WTC11 (cell line): ENCODE results near the gene ACR. TPM values are rescaled to one million over a fixed set of nuclear protein-coding genes. Genes with fewer than 3 reads are reported as not detected.

Experiments
- ATAC-seq: fragments of 200-7000 bp; cut with Tn5 transposase; 2 replicates; pipeline ENCODE4 v1.10.0; 2021; ENCODE audit warnings: mild to moderate bottlenecking, moderate library complexity
- CTCF ChIA-PET: fragments of 300-600 bp; sonication (Branson Sonifier 250); formaldehyde crosslinking; loops from one replicate; lab custom pipeline; 2021; ENCODE audit warnings: antibody characterized with exemption; lab: Charles Lee
- POLR2A ChIA-PET: fragments of 350-600 bp; sonication (Branson Sonifier 250); formaldehyde crosslinking; loops from one replicate; lab custom pipeline; 2021; ENCODE audit warnings: antibody characterized with exemption; lab: Charles Lee
- DNase-seq: peaks from one replicate; pipeline ENCODE4 v3.0.0; 2021; ENCODE audit warnings: low spot score
- H3K27ac Mint-ChIP-seq: 2 replicates; pipeline ENCODE4 v1.8.0; 2021; ENCODE audit warnings: mixed read lengths
- H3K27me3 Mint-ChIP-seq: 2 replicates; pipeline ENCODE4 v1.8.0; 2021; ENCODE audit warnings: low read depth, mild to moderate bottlenecking, moderate library complexity, mixed read lengths
- H3K36me3 Mint-ChIP-seq: 2 replicates; pipeline ENCODE4 v1.8.0; 2021; ENCODE audit warnings: mixed read lengths
- H3K4me1 Mint-ChIP-seq: 2 replicates; pipeline ENCODE4 v1.8.0; 2022; ENCODE audit warnings: mixed read lengths
- H3K4me3 Mint-ChIP-seq: 2 replicates; pipeline ENCODE4 v1.8.0; 2021; ENCODE audit warnings: mild to moderate bottlenecking, moderate library complexity, mixed read lengths
- H3K9me3 Mint-ChIP-seq: 2 replicates; pipeline ENCODE4 v1.8.0; 2021; ENCODE audit warnings: mixed read lengths
- ATF1 ChIP-seq: sonication (generic); formaldehyde crosslinking; IDR thresholded peaks from 2 replicates; pipeline ENCODE4 v1.8.1; 2023; ENCODE audit warnings: mild to moderate bottlenecking, moderate library complexity, missing genetic modification reagents
- CREB1 ChIP-seq: sonication (generic); formaldehyde crosslinking; IDR thresholded peaks from 2 replicates; pipeline ENCODE4 v1.8.0; 2023; ENCODE audit warnings: mild to moderate bottlenecking, missing genetic modification reagents
- CREM ChIP-seq: sonication (generic); formaldehyde crosslinking; IDR thresholded peaks from 2 replicates; pipeline ENCODE4 v1.8.1; 2022; ENCODE audit warnings: mild to moderate bottlenecking, missing genetic modification reagents, moderate library complexity
- CTCF ChIP-seq: fragments of 200-600 bp; IDR thresholded peaks from 2 replicates; pipeline ENCODE4 v1.8.0; 2022; ENCODE audit warnings: antibody characterized with exemption
- E2F1 ChIP-seq: sonication (generic); formaldehyde crosslinking; IDR thresholded peaks from 2 replicates; pipeline ENCODE4 v1.8.0; 2022; ENCODE audit warnings: mild to moderate bottlenecking, missing genetic modification reagents
- ESRRA ChIP-seq: sonication (generic); formaldehyde crosslinking; IDR thresholded peaks from 2 replicates; pipeline ENCODE4 v1.8.1; 2022; ENCODE audit warnings: mild to moderate bottlenecking, missing genetic modification reagents, borderline replicate concordance
- HMGA2 ChIP-seq: fragments of 250-450 bp; sonication (Bioruptor Pico); IDR thresholded peaks from 2 replicates; pipeline ENCODE4 v1.4.0; 2021; ENCODE audit warnings: mild to moderate bottlenecking, moderate library complexity
- HMGXB4 ChIP-seq: sonication (generic); formaldehyde crosslinking; IDR thresholded peaks from 2 replicates; pipeline ENCODE4 v1.8.1; 2023; ENCODE audit warnings: mild to moderate bottlenecking, moderate library complexity, missing genetic modification reagents
- MAX ChIP-seq: sonication (generic); formaldehyde crosslinking; IDR thresholded peaks from 2 replicates; pipeline ENCODE4 v1.8.0; 2022; ENCODE audit warnings: mild to moderate bottlenecking, missing genetic modification reagents
- MXD4 ChIP-seq: fragments of 250-450 bp; sonication (Bioruptor Pico); IDR thresholded peaks from 2 replicates; pipeline ENCODE4 v1.8.0; 2021; ENCODE audit warnings: mild to moderate bottlenecking, moderate library complexity, borderline replicate concordance
- NR2C2 ChIP-seq: sonication (generic); formaldehyde crosslinking; IDR thresholded peaks from 2 replicates; pipeline ENCODE4 v1.8.0; 2022; ENCODE audit warnings: mild to moderate bottlenecking, missing genetic modification reagents
- PREB ChIP-seq: sonication (generic); formaldehyde crosslinking; IDR thresholded peaks from 2 replicates; pipeline ENCODE4 v1.8.1; 2022; ENCODE audit warnings: mild to moderate bottlenecking, missing genetic modification reagents, moderate library complexity, borderline replicate concordance
- SMAD3 ChIP-seq: sonication (generic); formaldehyde crosslinking; IDR thresholded peaks from 2 replicates; pipeline ENCODE4 v1.8.0; 2022; ENCODE audit warnings: missing genetic modification reagents, mild to moderate bottlenecking, borderline replicate concordance
- SP1 ChIP-seq: sonication (generic); formaldehyde crosslinking; conservative IDR thresholded peaks from 2 replicates; pipeline ENCODE4 v1.8.1; 2022; ENCODE audit warnings: missing genetic modification reagents
- TEAD4 ChIP-seq: sonication (generic); formaldehyde crosslinking; IDR thresholded peaks from 2 replicates; pipeline ENCODE4 v1.8.0; 2022; ENCODE audit warnings: mild to moderate bottlenecking, missing genetic modification reagents
- ZBTB21 ChIP-seq: sonication (generic); formaldehyde crosslinking; IDR thresholded peaks from 2 replicates; pipeline ENCODE4 v1.8.1; 2023; ENCODE audit warnings: mild to moderate bottlenecking, missing genetic modification reagents, borderline replicate concordance
- ZBTB43 ChIP-seq: sonication (generic); formaldehyde crosslinking; IDR thresholded peaks from 2 replicates; pipeline ENCODE4 v1.8.1; 2023; ENCODE audit warnings: mild to moderate bottlenecking, missing genetic modification reagents
- ZNF232 ChIP-seq: sonication (generic); formaldehyde crosslinking; IDR thresholded peaks from 2 replicates; pipeline ENCODE4 v1.8.0; 2022; ENCODE audit warnings: mild to moderate bottlenecking, missing genetic modification reagents
- total RNA-seq: library from RNA; stranded (reverse); gene quantifications from 3 replicates; pipeline ENCODE4 v1.2.3, GENCODE V29; 2021

Gene ACR
- total RNA-seq, 1 experiment from 2014 or later, result 0.46 TPM

- TF ChIP-seq NR2C2 (CRISPR knock-in tag) (no peak), HMGA2 (no peak)
These were observed 12.4 kb upstream of the ACR start (continued) for GRCh38 chr22:50725597-50725996.

GRCh38 chr22:50726643-50727340 is 11.2 kb upstream of the ACR start:
- Mint-ChIP-seq H3K9me3 (no peaks in the 10 kb centered on the region), H3K27me3 (peaks cover 42% of the 10 kb centered on the region), H3K4me1 (peaks cover 4% of the 10 kb centered on the region), H3K36me3 (no peaks in the 10 kb centered on the region), H3K4me3 (no peak overlapping the region), H3K27ac (no peak overlapping the region)
- TF ChIP-seq CTCF, result no peak
- no peak for TF ChIP-seq PREB (CRISPR knock-in tag)
- TF ChIP-seq SMAD3 (CRISPR knock-in tag), result no peak
- ATAC-seq (peak; percentile 57), DNase-seq (no peak)
- CTCF ChIA-PET, result interaction anchor here (0.7 to 2.1 kb wide), 5 partner anchors 12 to 201 kb away, joined by 3 to 6 read pairs (median 4); partner anchors contain the start of gene SCO2
- POLR2A ChIA-PET, result no interaction called here

- Mint-ChIP-seq H3K27ac (no peak overlapping the region), H3K9me3 (no peaks in the 10 kb centered on the region), H3K4me1 (peaks cover 7% of the 10 kb centered on the region), H3K36me3 (no peaks in the 10 kb centered on the region), H3K4me3 (no peak overlapping the region), H3K27me3 (peaks cover 38% of the 10 kb centered on the region)
- ATAC-seq, result no peak
- CTCF ChIA-PET, result interaction anchor here (6.0 kb wide), 1 partner anchor 47 kb away, joined by 35 read pairs; no protein-coding TSS in a partner anchor
- no peak for DNase-seq
- TF ChIP-seq ESRRA (CRISPR knock-in tag) (no peak), MAX (no peak), TEAD4 (CRISPR knock-in tag) (no peak), E2F1 (CRISPR knock-in tag) (no peak), MXD4 (CRISPR knock-in tag) (no peak), ZNF232 (CRISPR knock-in tag) (no peak), PREB (CRISPR knock-in tag) (no peak), ZBTB21 (CRISPR knock-in tag) (no peak), CREB1 (no peak), CREM (no peak), ATF1 (CRISPR knock-in tag) (no peak), ZBTB43 (CRISPR knock-in tag) (no peak), SP1 (CRISPR knock-in tag) (no peak), HMGXB4 (CRISPR knock-in tag) (no peak)
- POLR2A ChIA-PET, result no interaction called here
These were observed 10.1 kb upstream of the ACR start for GRCh38 chr22:50727678-50728522.
